GM12878 (cell line): Measurements from ENCODE around the gene ZC3H11A. TPM values are rescaled to one million over a fixed set of nuclear protein-coding genes. Genes with fewer than 3 reads are reported as not detected.

Source experiments
- ATAC-seq: fragments of 200-7000 bp; cut with Tn5 transposase; 3 replicates; pipeline ENCODE4 v1.9.1; 2020; ENCODE audit warnings: mild to moderate bottlenecking, moderate library complexity
- BruUV-seq: library from RNA; stranded (reverse); fragments of 400-500 nt; replicated peaks from 2 replicates; lab custom pipeline; 2021; lab: Mats Ljungman, UMichigan
- CTCF ChIA-PET: fragments of 300-600 bp; sonication (Branson Sonifier 250); formaldehyde crosslinking; extraction: SDS; loops from one replicate; lab custom pipeline; 2021; ENCODE audit warnings: inconsistent platforms; lab: Yijun Ruan, JAX
- POLR2A ChIA-PET: fragments of 350-600 bp; formaldehyde crosslinking; extraction: SDS; loops from one replicate; lab custom pipeline; 2021; ENCODE audit warnings: inconsistent platforms; lab: Charles Lee
- RAD21 ChIA-PET: fragments of 300-600 bp; sonication (Branson Sonifier 250); formaldehyde crosslinking; loops from one replicate; lab custom pipeline; 2023; ENCODE audit warnings: antibody characterized with exemption; ENCODE audit not compliant: unreplicated experiment; lab: Charles Lee
- SMC1A ChIA-PET: fragments of 300-600 bp; sonication (Branson Sonifier 250); formaldehyde crosslinking; loops from one replicate; lab custom pipeline; 2023; ENCODE audit not compliant: unreplicated experiment, uncharacterized antibody; lab: Charles Lee
- DNase-seq: peaks from one replicate; pipeline ENCODE4 v3.0.0-alpha.2; 2011; ENCODE audit warnings: low read depth, low spot score
- FAIRE-seq: peaks from 3 replicates; lab custom pipeline; 2011; peaks lifted over from hg19 to GRCh38; lab: Jason Lieb, UNC
- H2AFZ ChIP-seq: 2 replicates; pipeline ENCODE4 v1.6.0; 2011; ENCODE audit warnings: low read depth, low read length, control low read depth; ENCODE audit not compliant: control insufficient read depth
- H3K27ac ChIP-seq: 2 replicates; pipeline ENCODE4 v1.5.1; 2011; ENCODE audit warnings: control low read depth; ENCODE audit not compliant: control insufficient read depth, insufficient read depth
- H3K27me3 ChIP-seq, 2 experiments: replicated peaks in 1 of 2; 2 replicates each; pipeline versions ENCODE4 v1.6.0 to v1.6.1; 2011; ENCODE audit warnings: low read length in 1 of 2; ENCODE audit not compliant: control insufficient read depth in 2 of 2, insufficient read depth in 2 of 2
- H3K36me3 ChIP-seq, 2 experiments: 2 replicates each; pipeline ENCODE4 v1.5.1; 2011; ENCODE audit warnings: low read length in 1 of 2; ENCODE audit not compliant: control insufficient read depth in 2 of 2, insufficient read depth in 2 of 2
- H3K4me1 ChIP-seq: 2 replicates; pipeline ENCODE4 v1.6.1; 2011; ENCODE audit warnings: mild to moderate bottlenecking, low read length, moderate library complexity, mixed read lengths; ENCODE audit not compliant: control insufficient read depth, insufficient read depth
- H3K4me2 ChIP-seq: 2 replicates; pipeline ENCODE4 v1.6.0; 2011; ENCODE audit warnings: control low read depth; ENCODE audit not compliant: control insufficient read depth, insufficient read depth
- H3K4me3 ChIP-seq: fragments of 200-600 bp; sonication (generic); 2 replicates; pipeline ENCODE4 v1.5.1; 2016
- H3K79me2 ChIP-seq: 2 replicates; pipeline ENCODE4 v1.6.0; 2011; ENCODE audit warnings: low read length; ENCODE audit not compliant: control insufficient read depth, insufficient read depth
- H3K9ac ChIP-seq: 2 replicates; pipeline ENCODE4 v1.8.0; 2011; ENCODE audit warnings: low read length, control low read depth, mixed read lengths; ENCODE audit not compliant: control insufficient read depth, insufficient read depth
- H3K9me3 ChIP-seq: replicated peaks from 3 replicates; pipeline ENCODE4 v1.5.1; 2011; ENCODE audit warnings: mild to moderate bottlenecking, low read length; ENCODE audit not compliant: control insufficient read depth, insufficient read depth
- H4K20me1 ChIP-seq: 2 replicates; pipeline ENCODE4 v1.6.0; 2011; ENCODE audit not compliant: control insufficient read depth, insufficient read depth
- ATF3 ChIP-seq: IDR thresholded peaks from 2 replicates; pipeline ENCODE4 v1.6.1; 2011; ENCODE audit warnings: low read depth, mild to moderate bottlenecking, low read length, moderate library complexity, borderline replicate concordance; ENCODE audit errors: extremely low read depth
- BACH1 ChIP-seq: fragments of 450-650 bp; IDR thresholded peaks from 2 replicates; pipeline ENCODE4 v1.6.1; 2017; ENCODE audit warnings: mild to moderate bottlenecking, borderline replicate concordance
- CBFB ChIP-seq: IDR thresholded peaks from 2 replicates; pipeline ENCODE4 v1.6.1; 2016; ENCODE audit warnings: antibody characterized with exemption, low read depth
- E2F4 ChIP-seq: IDR thresholded peaks from 2 replicates; pipeline ENCODE4 v1.6.1; 2012; ENCODE audit warnings: low read depth, low read length, improper control_type of control experiment
- HCFC1 ChIP-seq: fragments of 150-350 bp; IDR thresholded peaks from 2 replicates; pipeline ENCODE4 v1.6.1; 2014; ENCODE audit warnings: low read length
- HDAC6 ChIP-seq: fragments of 200-600 bp; sonication (generic); IDR thresholded peaks from one replicate; pipeline ENCODE4 v1.8.0; 2017; ENCODE audit warnings: antibody characterized with exemption; ENCODE audit not compliant: unreplicated experiment
- HSF1 ChIP-seq: fragments of 150-350 bp; IDR thresholded peaks from 2 replicates; pipeline ENCODE4 v1.6.1; 2014; ENCODE audit warnings: mild to moderate bottlenecking, low read depth, low read length
- MEF2B ChIP-seq: fragments of 450-650 bp; IDR thresholded peaks from 2 replicates; pipeline ENCODE4 v1.6.1; 2018; ENCODE audit warnings: mild to moderate bottlenecking, moderate library complexity; ENCODE audit not compliant: partially characterized antibody, poor library complexity, severe bottlenecking
- MXI1 ChIP-seq: fragments of 150-350 bp; IDR thresholded peaks from 2 replicates; pipeline ENCODE4 v1.6.1; 2011; ENCODE audit warnings: low read depth, mild to moderate bottlenecking, inconsistent platforms, low read length, improper control_type of control experiment
- MYB ChIP-seq: fragments of 150-350 bp; IDR thresholded peaks from 2 replicates; pipeline ENCODE4 v1.6.1; 2014; ENCODE audit warnings: mild to moderate bottlenecking, low read depth, low read length, borderline replicate concordance
- NRF1 ChIP-seq: conservative IDR thresholded peaks from 2 replicates; pipeline ENCODE4 v1.6.1; 2011; ENCODE audit warnings: mild to moderate bottlenecking, low read depth, low read length, improper control_type of control experiment
- PML ChIP-seq: IDR thresholded peaks from 2 replicates; pipeline ENCODE4 v1.6.1; 2012; ENCODE audit warnings: low read length, inconsistent platforms
- REST ChIP-seq: IDR thresholded peaks from 2 replicates; pipeline ENCODE4 v1.6.1; 2012; ENCODE audit warnings: mild to moderate bottlenecking, low read depth, low read length
- RUNX3 ChIP-seq: IDR thresholded peaks from 2 replicates; pipeline ENCODE4 v1.6.1; 2012; ENCODE audit warnings: low read length, inconsistent platforms
- SIX5 ChIP-seq: IDR thresholded peaks from 2 replicates; pipeline ENCODE4 v1.6.1; 2011; ENCODE audit warnings: mild to moderate bottlenecking, low read depth, low read length, moderate library complexity; ENCODE audit not compliant: severe bottlenecking
- ZNF384 ChIP-seq: IDR thresholded peaks from 2 replicates; pipeline ENCODE4 v1.6.1; 2012; ENCODE audit warnings: low read depth, mild to moderate bottlenecking, low read length, improper control_type of control experiment, borderline replicate concordance
- WGBS: methylation state at CpG from one replicate; pipeline ENCODE4 v1.1.6; 2016; ENCODE audit warnings: low lambda C conversion rate; ENCODE audit not compliant: insufficient replicate concordance, insufficient coverage; ENCODE audit errors: missing lambda C conversion rate; 5-methylcytosine and 5-hydroxymethylcytosine counted together
- in situ Hi-C: fragments of 300-500 bp; cut with MboI; formaldehyde crosslinking; loops from 9 replicates; pipeline ENCODE4 v1.14.3; 2018; ENCODE audit warnings: mixed read lengths
- intact Hi-C: fragments of 100-400 bp; cut with micrococcal nuclease; formaldehyde crosslinking; loops from one replicate; pipeline ENCODE4 v1.14.2; 2022; ENCODE audit not compliant: unreplicated experiment
- polyA plus RNA-seq, 11 experiments: library from polyadenylated mRNA; depleted of rRNA in 4 of 11; unstranded in 6 of 11; stranded (reverse) in 5 of 11; fragments of >200 nt; fragmentation: Nextera tagmentation in 4 of 11; fragmentation: Illumina TruSeq in 1 of 11; extraction: Ambion mirVana in 4 of 11; extraction: Trizol in 1 of 11; gene quantifications; 1 replicate in 1 of 11; 2 replicates in 10 of 11; pipeline versions ENCODE4 v1.2.1 to v1.2.3, GENCODE V29; 2011 to 2016; ENCODE audit warnings: inconsistent platforms in 2 of 11, missing spikeins in 2 of 11, low read depth in 1 of 11
- total RNA-seq, 4 experiments: library from RNA; depleted of rRNA in 3 of 4; stranded (reverse); fragments of >200 nt in 3 of 4; fragmentation: Illumina TruSeq in 1 of 4; extraction: Trizol in 1 of 4; gene quantifications; 2 replicates each; pipeline versions ENCODE4 v1.2.1 to v1.2.3, GENCODE V29; 2013 to 2021

The ZC3H11A gene
- total and polyA plus RNA-seq, 10 of the 15 experiments (the other 5 are each of a cell fraction or from before 2014, with no cell fraction given): 21.1 to 123 (median 60.8) TPM

- H3K36me3 ChIP-seq: peaks cover 4 to 37% of the 10 kb centered on the region in 2 experiments
- POLR2A ChIA-PET: no interaction called here
- no peak for DNase-seq
- no TSS peak for BruUV-seq
- H3K27ac ChIP-seq: no peak overlapping the region
- no peak for FAIRE-seq
- no peaks in the 10 kb centered on the region for H4K20me1 ChIP-seq
- H3K9ac ChIP-seq: no peak overlapping the region
- H2AFZ ChIP-seq: no peak overlapping the region
- in situ Hi-C loops: no loop called here
- intact Hi-C loops: no loop called here
- H3K4me2 ChIP-seq: no peak overlapping the region
- CTCF ChIA-PET: no interaction called here
- no peak for ATAC-seq
- H3K9me3 ChIP-seq: no peaks in the 10 kb centered on the region
- RAD21 ChIA-PET: no interaction called here
- peaks cover 2% of the 10 kb centered on the region for H3K79me2 ChIP-seq
- H3K27me3 ChIP-seq: no peaks in the 10 kb centered on the region
- H3K4me3 ChIP-seq: no peak overlapping the region
- H3K4me1 ChIP-seq: no peaks in the 10 kb centered on the region
- SMC1A ChIA-PET: no interaction called here
- WGBS: 98% methylated on average over 2 of the region's 2 CpGs
- TF ChIP-seq NRF1 (no peak), HCFC1 (no peak), MEF2B (no peak), CBFB (no peak), HSF1 (no peak), REST (no peak), MYB (no peak), ZNF384 (no peak), SIX5 (no peak), HDAC6 (no peak), E2F4 (no peak), ATF3 (no peak), BACH1 (no peak), RUNX3 (no peak), PML (no peak), MXI1 (no peak)
These were observed 30.8 kb downstream of the ZC3H11A start for GRCh38 chr1:203826175-203826574.
